Heart right ventricle (tissue), 16 donors: ENCODE data around the gene TGFB3. TPM values are rescaled to one million over a fixed set of nuclear protein-coding genes. Genes with fewer than 3 reads are reported as not detected.

Experiments
- ATAC-seq, 8 donors: fragments of 200-7000 bp; cut with Tn5 transposase; one replicate each; pipeline ENCODE4 v1.9.1; 2020; ENCODE audit warnings: mild to moderate bottlenecking in 8 of 8, moderate library complexity in 8 of 8, moderate number of reproducible peaks in 1 of 8
- DNase-seq, 2 donors: peaks; one replicate each; pipeline ENCODE4 v3.0.0-alpha.2; 2020
- H3K27ac ChIP-seq, 10 donors: fragments of 200-600 bp; sonication (generic) in 2 of 10; one replicate each; pipeline versions ENCODE4 v1.5.0 to v1.8.0; 2020 to 2022; ENCODE audit warnings: mild to moderate bottlenecking in 3 of 10
- H3K27me3 ChIP-seq, 7 donors: fragments of 200-600 bp; one replicate each; pipeline ENCODE4 v1.8.0; 2021 to 2022; ENCODE audit warnings: mild to moderate bottlenecking in 2 of 7
- H3K36me3 ChIP-seq, 9 donors: fragments of 200-600 bp; sonication (generic) in 1 of 9; one replicate each; pipeline versions ENCODE4 v1.5.0 to v1.8.0; 2020 to 2022; ENCODE audit warnings: mild to moderate bottlenecking in 2 of 9
- H3K4me1 ChIP-seq, 9 donors: fragments of 200-600 bp; sonication (generic) in 1 of 9; one replicate each; pipeline versions ENCODE4 v1.5.0 to v1.8.0; 2020 to 2022; ENCODE audit warnings: mild to moderate bottlenecking in 4 of 9
- H3K4me3 ChIP-seq, 10 donors: fragments of 200-600 bp; sonication (generic) in 2 of 10; one replicate each; pipeline versions ENCODE4 v1.5.0 to v1.8.0; 2020 to 2022; ENCODE audit warnings: mild to moderate bottlenecking in 7 of 10, moderate library complexity in 2 of 10
- H3K9me3 ChIP-seq, 11 donors: fragments of 200-600 bp in 10 of 11; sonication (generic) in 2 of 11; one replicate each; pipeline versions ENCODE4 v1.5.0 to v1.8.0; 2013 to 2022; ENCODE audit warnings: mild to moderate bottlenecking in 2 of 11, control low read depth in 1 of 11, moderate library complexity in 1 of 11
- CTCF ChIP-seq, 9 donors: fragments of 200-600 bp; sonication (generic) in 2 of 9; IDR thresholded peaks; one replicate each; pipeline versions ENCODE4 v1.5.0 to v1.8.0; 2021 to 2022; ENCODE audit warnings: antibody characterized with exemption in 9 of 9, mild to moderate bottlenecking in 5 of 9, moderate library complexity in 1 of 9
- WGBS, 2 donors: extraction: QIAGEN DNeasy Blood & Tissue Kit; methylation state at CpG; one replicate each; pipeline ENCODE4 v1.1.7; 2013; ENCODE audit warnings: inconsistent platforms in 1 of 2; 5-methylcytosine and 5-hydroxymethylcytosine counted together
- intact Hi-C, 10 donors: fragments of 100-400 bp; cut with DNase I; formaldehyde crosslinking; loops; one replicate each; pipeline versions ENCODE4 v1.11.1 to v1.14.2; 2022
- polyA plus RNA-seq, 2 donors: library from polyadenylated mRNA; stranded (reverse); fragments of 200-250 nt; gene quantifications; one replicate each; pipeline ENCODE4 v1.2.3, GENCODE V29; 2013
- total RNA-seq, 10 donors: library from RNA; stranded (reverse); fragmentation: NEBNext Ultra II Directional in 3 of 10; extraction: Animal tissue kit (Norgen Biotek cat#: 25700) in 3 of 10; gene quantifications; one replicate each; pipeline versions ENCODE4 v1.2.1 to v1.2.4, GENCODE V29; 2021 to 2023
- donor health status: Arrhythmogenic right ventricular cardiomyopathy.
- donor health status: ischemic (EF 13 %, LVEDD 7.1; RV severe dilation, severe dysfunction).
- donor health status: healthy with polysubstance abuse.
- donor health status: DM: no; HTN: yes; CAD: no.
- donor health status: DM: no; HTN: no; CAD: no.
- donor health status: ischemic (EF 25% LVEDD 6.9; RV normal size, moderate dysfunction).
- donor health status: ischemic (EF 25% LVEDD 5.7; RV mildly dilated, moderate dysfunction).
- donor health status: healthy.
- donor health status: DM: yes; HTN: yes; CAD: no.
- donor health status: Ischemic cardiomyopathy.
- donor health status: ischemic (EF 35%, LVEDD 5.7; RV mildly dilated, moderate dysfunction).
- donor health status: nonischemic (EF 11% LVEDD 7.7; RV severe dilation, severe dysfunction).
- donor health status: DM: yes; HTN: yes; CAD: no.
- donor health status: PGD.
- donor health status: ischemic (EF 29% LVEDD 5.4; RV normal size, mild dysfunction).
- donor health status: nonischemic (EF 23%, LVEDD 6.1; RV moderate dilation, normal function).

Gene TGFB3
- total and polyA plus RNA-seq, 12 donors: 9.9 to 37.8 (median 22.6) TPM

GRCh38 chr14:75979648-75980565, 1.9 kb downstream of the TGFB3 start:
- H3K4me1 ChIP-seq: peaks cover 0 to 67% (median 26%) of the 10 kb centered on the region in 9 donors
- intact Hi-C loops: loop anchor here in 7 of 10 donors (2.0 to 10.0 kb wide), 9 partner anchors 73 to 405 kb away; partner anchors contain the start of gene FLVCR2 (in 1 of the 7)
- ATAC-seq (no peak), DNase-seq (peak in 1 of 2 donors; percentile 27)
- WGBS, 2 donors: 63 to 68% methylated on average over 27 of the region's 27 CpGs
- H3K4me3 ChIP-seq: peak overlapping the region in 9 of 10 donors; percentile 70 to 92 (median 79)
- H3K36me3 ChIP-seq: no peaks in the 10 kb centered on the region
- no peaks in the 10 kb centered on the region for H3K27me3 ChIP-seq
- TF ChIP-seq CTCF (IDR thresholded peaks at IDR 0.05): no peak
- no peaks in the 10 kb centered on the region for H3K9me3 ChIP-seq
- H3K27ac ChIP-seq: peak overlapping the region in 9 of 10 donors; percentile 88 to 98 (median 97)

- Histone ChIP-seq H3K4me3 (peak overlapping the region in 9 of 10 donors; percentile 70 to 92 (median 79)), H3K4me1 (peaks cover 0 to 59% (median 23%) of the 10 kb centered on the region in 9 donors), H3K27ac (peak overlapping the region in 6 of 10 donors; percentile 36 to 98 (median 98)), H3K9me3 (no peaks in the 10 kb centered on the region), H3K36me3 (no peaks in the 10 kb centered on the region), H3K27me3 (no peaks in the 10 kb centered on the region)
- intact Hi-C loops: loop anchor here in 4 of 10 donors (2.0 to 10.0 kb wide), 5 partner anchors 72 to 404 kb away; partner anchors contain the start of gene FLVCR2 (in 1 of the 4)
- ATAC-seq (no peak), DNase-seq (peak in 1 of 2 donors; percentile 24)
- WGBS, 2 donors: 48 to 53% methylated on average over 14 of the region's 14 CpGs
- peak; percentile 18 to 69 (median 60) for TF ChIP-seq CTCF (IDR thresholded peaks at IDR 0.05)
Observed at GRCh38 chr14:75979071-75979571, 2.7 kb downstream of the TGFB3 start.

- Histone ChIP-seq H3K36me3 (no peaks in the 10 kb centered on the region), H3K4me1 (peaks cover 0 to 61% (median 24%) of the 10 kb centered on the region in 9 donors), H3K27me3 (no peaks in the 10 kb centered on the region), H3K9me3 (no peaks in the 10 kb centered on the region), H3K27ac (no peak overlapping the region), H3K4me3 (peak overlapping the region in 6 of 10 donors; percentile 74 to 84 (median 80))
- no peak for DNase-seq
- WGBS, 2 donors: 68 to 72% methylated on average over 10 of the region's 10 CpGs
- no peak for ATAC-seq
- intact Hi-C loops: loop anchor here in 4 of 10 donors (2.0 to 10.0 kb wide), 5 partner anchors 71 to 403 kb away; partner anchors contain the start of gene FLVCR2 (in 1 of the 4)
- TF ChIP-seq CTCF (IDR thresholded peaks at IDR 0.05): no peak
Observed at GRCh38 chr14:75978249-75978731, 3.5 kb downstream of the TGFB3 start.

GRCh38 chr14:75977582-75977943, 4.2 kb downstream of the TGFB3 start:
- Histone ChIP-seq H3K27ac (peak overlapping the region in 1 of 10 donors; percentile 17), H3K36me3 (no peaks in the 10 kb centered on the region), H3K4me1 (peaks cover 0 to 62% (median 31%) of the 10 kb centered on the region in 9 donors), H3K4me3 (no peak overlapping the region), H3K27me3 (no peaks in the 10 kb centered on the region), H3K9me3 (no peaks in the 10 kb centered on the region)
- intact Hi-C loops: loop anchor here in 4 of 10 donors (5.0 to 10.0 kb wide), 4 partner anchors 70 to 403 kb away; partner anchors contain the start of gene FLVCR2 (in 1 of the 4)
- ATAC-seq (no peak), DNase-seq (no peak)
- no peak for TF ChIP-seq CTCF (IDR thresholded peaks at IDR 0.05)
- WGBS, 2 donors: 59 to 73% methylated on average over 3 of the region's 3 CpGs
